H9 (cell line): ENCODE results near the gene GTF3C5. TPM values are rescaled to one million over a fixed set of nuclear protein-coding genes. Genes with fewer than 3 reads are reported as not detected.

ENCODE experiments used
- DNase-seq: peaks from one replicate; pipeline ENCODE4 v3.0.0-alpha.2; 2017
- H2AFZ ChIP-seq: one replicate; pipeline ENCODE4 v1.6.1; 2013; ENCODE audit warnings: mild to moderate bottlenecking, low read length, control low read depth, moderate library complexity
- H2AK5ac ChIP-seq: 2 replicates; pipeline ENCODE4 v1.6.1; 2013; ENCODE audit warnings: low read length, control low read depth, mixed read lengths; ENCODE audit not compliant: insufficient read length
- H2BK120ac ChIP-seq: one replicate; pipeline ENCODE4 v1.6.1; 2013; ENCODE audit warnings: low read depth, mild to moderate bottlenecking, low read length, control low read depth, inconsistent platforms; ENCODE audit not compliant: poor library complexity, severe bottlenecking
- H2BK12ac ChIP-seq: 2 replicates; pipeline ENCODE4 v1.6.1; 2013; ENCODE audit warnings: low read length, control low read depth, mixed read lengths, low read depth; ENCODE audit not compliant: insufficient read length
- H2BK15ac ChIP-seq: 2 replicates; pipeline ENCODE4 v1.6.1; 2013; ENCODE audit warnings: low read depth, low read length, control low read depth
- H2BK20ac ChIP-seq: one replicate; pipeline ENCODE4 v1.6.1; 2013; ENCODE audit warnings: low read depth, mild to moderate bottlenecking, low read length, control low read depth, inconsistent platforms; ENCODE audit not compliant: poor library complexity, severe bottlenecking
- H2BK5ac ChIP-seq: 2 replicates; pipeline ENCODE4 v1.6.1; 2013; ENCODE audit warnings: low read length, control low read depth, mixed read lengths; ENCODE audit not compliant: insufficient read length
- H3K14ac ChIP-seq: 2 replicates; pipeline ENCODE4 v1.6.1; 2013; ENCODE audit warnings: low read length, control low read depth; ENCODE audit not compliant: insufficient read depth
- H3K18ac ChIP-seq: 2 replicates; pipeline ENCODE4 v1.6.1; 2013; ENCODE audit warnings: low read depth, mild to moderate bottlenecking, mixed read lengths, low read length, control low read depth; ENCODE audit not compliant: insufficient read length
- H3K23ac ChIP-seq: 2 replicates; pipeline ENCODE4 v1.6.1; 2013; ENCODE audit warnings: low read length, control low read depth, mixed read lengths, low read depth; ENCODE audit not compliant: insufficient read length
- H3K23me2 ChIP-seq: 2 replicates; pipeline ENCODE4 v1.6.1; 2013; ENCODE audit warnings: low read depth, mild to moderate bottlenecking, mixed read lengths, low read length, control low read depth; ENCODE audit not compliant: insufficient read length, poor library complexity, severe bottlenecking
- H3K27ac ChIP-seq: 2 replicates; pipeline ENCODE4 v1.5.1; 2013; ENCODE audit warnings: low read length, control low read depth, mixed read lengths, low read depth; ENCODE audit not compliant: insufficient read length
- H3K27me3 ChIP-seq: 2 replicates; pipeline ENCODE4 v1.6.1; 2013; ENCODE audit warnings: low read length, control low read depth, inconsistent platforms; ENCODE audit not compliant: insufficient read depth
- H3K4ac ChIP-seq: 2 replicates; pipeline ENCODE4 v1.6.1; 2013; ENCODE audit warnings: low read depth, mild to moderate bottlenecking, control low read depth, inconsistent platforms, low read length, moderate library complexity
- H3K4me1 ChIP-seq: 2 replicates; pipeline ENCODE4 v1.6.1; 2013; ENCODE audit warnings: low read length, control low read depth, inconsistent platforms; ENCODE audit not compliant: insufficient read depth
- H3K4me2 ChIP-seq: 2 replicates; pipeline ENCODE4 v1.6.1; 2013; ENCODE audit warnings: low read length, control low read depth, mixed read lengths; ENCODE audit not compliant: insufficient read length, insufficient read depth
- H3K56ac ChIP-seq: 2 replicates; pipeline ENCODE4 v1.6.1; 2013; ENCODE audit warnings: low read depth, mild to moderate bottlenecking, mixed read lengths, low read length, control low read depth; ENCODE audit not compliant: insufficient read length
- H3K79me1 ChIP-seq: 2 replicates; pipeline ENCODE4 v1.6.1; 2013; ENCODE audit warnings: low read depth, mild to moderate bottlenecking, moderate library complexity, low read length, control low read depth, inconsistent platforms; ENCODE audit not compliant: insufficient read depth, poor library complexity, severe bottlenecking
- H3K79me2 ChIP-seq: 2 replicates; pipeline ENCODE4 v1.6.1; 2013; ENCODE audit warnings: low read length, control low read depth, inconsistent platforms; ENCODE audit not compliant: insufficient read depth
- H3K9ac ChIP-seq: 2 replicates; pipeline ENCODE4 v1.6.1; 2013; ENCODE audit warnings: low read length, control low read depth, mixed read lengths; ENCODE audit not compliant: insufficient read length; ENCODE audit errors: extremely low read depth
- H3K9me3 ChIP-seq: one replicate; pipeline ENCODE4 v1.6.1; 2013; ENCODE audit warnings: low read depth, low read length, inconsistent platforms; ENCODE audit not compliant: control insufficient read depth
- H3T11ph ChIP-seq: one replicate; pipeline ENCODE4 v1.6.1; 2013; ENCODE audit warnings: mild to moderate bottlenecking, low read length, control low read depth, inconsistent platforms
- H4K20me1 ChIP-seq: one replicate; pipeline ENCODE4 v1.6.1; 2013; ENCODE audit not compliant: control insufficient read depth, insufficient read length, insufficient read depth
- H4K5ac ChIP-seq: 2 replicates; pipeline ENCODE4 v1.6.1; 2013; ENCODE audit warnings: low read depth, mild to moderate bottlenecking, mixed read lengths, low read length, control low read depth; ENCODE audit not compliant: insufficient read length
- H4K8ac ChIP-seq: replicated peaks from 2 replicates; pipeline ENCODE4 v1.6.1; 2013; ENCODE audit warnings: low read length, control low read depth, mixed read lengths, low read depth; ENCODE audit not compliant: insufficient read length
- H4K91ac ChIP-seq: 2 replicates; pipeline ENCODE4 v1.6.1; 2013; ENCODE audit warnings: low read depth, mild to moderate bottlenecking, moderate library complexity, mixed read lengths, low read length, control low read depth; ENCODE audit not compliant: insufficient read length
- H3K27ac Mint-ChIP-seq, 3 experiments: 2 replicates in 2 of 3; 3 replicates in 1 of 3; pipeline ENCODE4 v1.8.0; 2020 to 2021; ENCODE audit warnings: mixed read lengths in 3 of 3, mild to moderate bottlenecking in 1 of 3, moderate library complexity in 1 of 3
- H3K27me3 Mint-ChIP-seq: 2 replicates; pipeline ENCODE4 v1.8.0; 2021; ENCODE audit warnings: low read depth, mild to moderate bottlenecking, moderate library complexity, mixed read lengths
- H3K36me3 Mint-ChIP-seq, 3 experiments: 2 replicates in 2 of 3; 3 replicates in 1 of 3; pipeline ENCODE4 v1.8.0; 2020 to 2021; ENCODE audit warnings: low read depth in 3 of 3, mixed read lengths in 3 of 3; ENCODE audit not compliant: insufficient read depth in 1 of 3
- H3K4me1 Mint-ChIP-seq, 2 experiments: 2 replicates each; pipeline ENCODE4 v1.8.0; 2020; ENCODE audit warnings: mixed read lengths in 2 of 2
- H3K4me3 Mint-ChIP-seq, 2 experiments: 2 replicates in 1 of 2; 3 replicates in 1 of 2; pipeline ENCODE4 v1.8.0; 2020 to 2021; ENCODE audit warnings: mild to moderate bottlenecking in 2 of 2, mixed read lengths in 2 of 2, moderate library complexity in 1 of 2
- H3K9me3 Mint-ChIP-seq, 2 experiments: 2 replicates in 1 of 2; 3 replicates in 1 of 2; pipeline ENCODE4 v1.8.0; 2020; ENCODE audit warnings: mild to moderate bottlenecking in 2 of 2, mixed read lengths in 2 of 2, moderate library complexity in 1 of 2
- CTCF ChIP-seq: fragments of 200-600 bp; sonication (generic); conservative IDR thresholded peaks from 3 replicates; pipeline ENCODE4 v1.8.0; 2021; ENCODE audit warnings: antibody characterized with exemption, mild to moderate bottlenecking
- WGBS: extraction: QIAGEN DNeasy Blood & Tissue Kit; methylation state at CpG from one replicate; pipeline ENCODE4 v1.1.7; 2013; ENCODE audit warnings: missing lambda C conversion rate, low lambda C conversion rate, mixed read lengths; ENCODE audit not compliant: insufficient read length; ENCODE audit errors: extremely low coverage; 5-methylcytosine and 5-hydroxymethylcytosine counted together
- total RNA-seq: library from RNA; stranded (reverse); gene quantifications from 2 replicates; pipeline ENCODE4 v1.2.1, GENCODE V29; 2021

The GTF3C5 gene
- total RNA-seq, 1 experiment from 2014 or later = 88.9 TPM

- Histone ChIP-seq H3T11ph (no peak overlapping the region), H3K79me1 (peaks cover 7% of the 10 kb centered on the region), H2BK12ac (no peak overlapping the region), H2BK120ac (no peak overlapping the region), H4K8ac (no peak overlapping the region), H3K4ac (no peak overlapping the region), H2BK20ac (no peak overlapping the region), H3K79me2 (peaks cover 25% of the 10 kb centered on the region; the same call in 1 of the 2 replicates), H4K5ac (no peak overlapping the region), H4K91ac (no peak overlapping the region), H3K4me2 (peak overlapping the region; percentile 48), H3K27me3 (no peaks in the 10 kb centered on the region), H3K14ac (no peak overlapping the region), H3K9ac (peak overlapping the region; percentile 85), H3K4me1 (no peaks in the 10 kb centered on the region; the same call in 1 of the 2 replicates), H3K23ac (no peak overlapping the region), H2AFZ (no peak overlapping the region), H4K20me1 (no peaks in the 10 kb centered on the region), H3K23me2 (peaks cover 4% of the 10 kb centered on the region), H2BK5ac (no peak overlapping the region), H2BK15ac (no peak overlapping the region), H3K9me3 (no peaks in the 10 kb centered on the region), H3K27ac (no peak overlapping the region), H2AK5ac (no peak overlapping the region), H3K56ac (no peak overlapping the region), H3K18ac (no peak overlapping the region)
- no CpG with 5 or more reads among the region's 10 CpGs for WGBS
- peaks cover 5 to 12% (median 8%) of the 10 kb centered on the region in 3 experiments; a peak in 5 of 7 replicates for H3K36me3 Mint-ChIP-seq
- peak overlapping the region; percentile 93 to 99 for H3K4me3 Mint-ChIP-seq
- peak overlapping the region in 2 of 3 experiments; percentile 92 to 100; a peak in 5 of 7 replicates for H3K27ac Mint-ChIP-seq
- H3K4me1 Mint-ChIP-seq = peaks cover 17 to 18% of the 10 kb centered on the region in 2 experiments
- DNase-seq = no peak
- peaks cover 7% of the 10 kb centered on the region for H3K27me3 Mint-ChIP-seq
- TF ChIP-seq CTCF = no peak
- peaks cover 2 to 6% of the 10 kb centered on the region in 2 experiments; a peak in 3 of 5 replicates for H3K9me3 Mint-ChIP-seq
These were observed 707 bp downstream of the GTF3C5 start for GRCh38 chr9:133031496-133031911.
